Testis (tissue), 3 donors: ENCODE results near the gene FAM53B. TPM values are rescaled to one million over a fixed set of nuclear protein-coding genes. Genes with fewer than 3 reads are reported as not detected.

Source experiments
- DNase-seq: peaks from one replicate; pipeline ENCODE4 v3.0.0-alpha.2; 2019
- H3K27ac ChIP-seq, 2 donors: fragments of 200-600 bp; sonication (generic); one replicate each; pipeline ENCODE4 v1.5.1; 2019
- H3K27me3 ChIP-seq: fragments of 200-600 bp; sonication (generic); one replicate; pipeline ENCODE4 v1.5.1; 2019
- H3K36me3 ChIP-seq: fragments of 200-600 bp; sonication (generic); one replicate; pipeline ENCODE4 v1.5.1; 2017; ENCODE audit warnings: low read depth; ENCODE audit errors: missing control alignments
- H3K4me1 ChIP-seq: fragments of 200-600 bp; sonication (generic); one replicate; pipeline ENCODE4 v1.5.1; 2019
- H3K4me3 ChIP-seq, 2 donors: fragments of 200-600 bp; sonication (generic); one replicate each; pipeline ENCODE4 v1.5.1; 2017 to 2019
- H3K9me3 ChIP-seq: fragments of 200-600 bp; sonication (generic); one replicate; pipeline ENCODE4 v1.5.1; 2017
- POLR2A ChIP-seq: fragments of 450-650 bp; IDR thresholded peaks from one replicate; pipeline ENCODE4 v1.6.1; 2017; ENCODE audit warnings: antibody characterized with exemption, mild to moderate bottlenecking, moderate library complexity
- whole genome bisulfite sequencing, 2 donors: methylation state at CpG; one replicate each; pipeline ENCODE4 v1.1.5; 2018; 5-methylcytosine and 5-hydroxymethylcytosine counted together
- intact Hi-C: fragments of 100-400 bp; cut with DNase I; formaldehyde crosslinking; loops from one replicate; pipeline ENCODE4 v1.15.1; 2023; ENCODE audit warnings: low total_unique reads
- polyA plus RNA-seq: library from polyadenylated mRNA; stranded (reverse); fragments of 350-450 nt; fragmentation: Illumina TruSeq; extraction: RNeasy Lipid Tissue Mini Kit (QIAGEN cat#74804); gene quantifications from one replicate; pipeline ENCODE4 v1.2.3, GENCODE V29; 2014; ENCODE audit warnings: low read depth, low replicate concordance; ENCODE audit not compliant: insufficient read depth
- total RNA-seq, 2 donors: library from RNA; depleted of rRNA; stranded (reverse); fragments of >200 nt; gene quantifications; one replicate each; pipeline ENCODE4 v1.2.3, GENCODE V29; 2016
- TF ChIP-seq, protein P1 (sequence below), 3 experiments: fragments of 450-650 bp in 2 of 3; fragments of 200-600 bp in 1 of 3; sonication (generic) in 1 of 3; IDR thresholded peaks; one replicate each; pipeline ENCODE4 v1.5.1; 2016 to 2019; ENCODE audit warnings: antibody characterized with exemption in 3 of 3, mild to moderate bottlenecking in 2 of 3, moderate library complexity in 1 of 3

Gene FAM53B
- total and polyA plus RNA-seq, 3 donors from 2014 or later: 36.9 to 125 (median 109) TPM

GRCh38 chr10:124660404-124661125 is 83.6 kb downstream of the FAM53B start:
- TF ChIP-seq, protein P1, sequence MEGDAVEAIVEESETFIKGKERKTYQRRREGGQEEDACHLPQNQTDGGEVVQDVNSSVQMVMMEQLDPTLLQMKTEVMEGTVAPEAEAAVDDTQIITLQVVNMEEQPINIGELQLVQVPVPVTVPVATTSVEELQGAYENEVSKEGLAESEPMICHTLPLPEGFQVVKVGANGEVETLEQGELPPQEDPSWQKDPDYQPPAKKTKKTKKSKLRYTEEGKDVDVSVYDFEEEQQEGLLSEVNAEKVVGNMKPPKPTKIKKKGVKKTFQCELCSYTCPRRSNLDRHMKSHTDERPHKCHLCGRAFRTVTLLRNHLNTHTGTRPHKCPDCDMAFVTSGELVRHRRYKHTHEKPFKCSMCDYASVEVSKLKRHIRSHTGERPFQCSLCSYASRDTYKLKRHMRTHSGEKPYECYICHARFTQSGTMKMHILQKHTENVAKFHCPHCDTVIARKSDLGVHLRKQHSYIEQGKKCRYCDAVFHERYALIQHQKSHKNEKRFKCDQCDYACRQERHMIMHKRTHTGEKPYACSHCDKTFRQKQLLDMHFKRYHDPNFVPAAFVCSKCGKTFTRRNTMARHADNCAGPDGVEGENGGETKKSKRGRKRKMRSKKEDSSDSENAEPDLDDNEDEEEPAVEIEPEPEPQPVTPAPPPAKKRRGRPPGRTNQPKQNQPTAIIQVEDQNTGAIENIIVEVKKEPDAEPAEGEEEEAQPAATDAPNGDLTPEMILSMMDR (IDR thresholded peaks at IDR 0.05): no peak
- no peak for TF ChIP-seq POLR2A
- no peak for DNase-seq
- 90 to 94% methylated on average over 9 to 12 of the region's 12 CpGs for WGBS, 2 donors
- no peaks in the 10 kb centered on the region for H3K36me3 ChIP-seq
- no peak overlapping the region for H3K4me3 ChIP-seq
- no peak overlapping the region for H3K27ac ChIP-seq
- no peaks in the 10 kb centered on the region for H3K9me3 ChIP-seq
- intact Hi-C loops: no loop called here
- H3K27me3 ChIP-seq: no peaks in the 10 kb centered on the region
- H3K4me1 ChIP-seq: peaks cover 15% of the 10 kb centered on the region

GRCh38 chr10:124659380-124659779 is 84.8 kb downstream of the FAM53B start:
- 69 to 83% methylated on average over 2 of the region's 2 CpGs for WGBS, 2 donors
- intact Hi-C loops: no loop called here
- DNase-seq: no peak

DNA sequence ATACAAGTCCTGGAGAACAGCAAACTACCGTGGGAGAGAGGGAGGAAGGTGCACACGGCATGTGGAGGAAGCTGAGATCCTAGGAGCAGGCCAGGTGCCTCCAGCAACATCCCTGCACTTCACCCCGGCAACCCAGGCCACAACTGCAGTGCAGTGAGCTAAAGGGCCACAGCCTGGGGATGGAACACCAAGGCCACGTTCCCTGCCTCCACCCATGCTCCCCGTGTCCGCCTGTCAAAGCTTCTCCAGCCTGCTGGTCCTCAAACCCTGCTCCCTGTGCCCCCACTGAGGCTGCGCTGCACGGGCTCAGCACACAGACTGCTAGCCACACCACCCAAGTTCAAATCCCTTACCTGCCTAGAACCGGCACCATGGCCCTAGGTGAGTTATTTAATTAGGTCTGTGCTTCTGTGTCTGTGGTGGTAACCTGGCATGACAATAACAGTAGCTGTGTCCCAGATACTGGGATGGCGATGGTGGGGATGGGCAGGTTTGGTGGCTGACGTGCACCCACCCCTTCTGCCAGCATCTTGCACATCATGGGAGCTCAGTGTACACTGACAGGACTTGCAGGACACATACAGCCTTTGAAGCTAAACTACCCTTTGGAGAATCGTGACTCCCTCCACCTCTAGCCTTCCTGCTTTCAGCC is 85.5 kb downstream of the FAM53B start:
- no peak overlapping the region for H3K4me3 ChIP-seq
- WGBS, 2 donors: 86 to 89% methylated on average over 12 of the region's 12 CpGs
- peak overlapping the region in 1 of 2 donors; percentile 6 for H3K27ac ChIP-seq
- no peaks in the 10 kb centered on the region for H3K27me3 ChIP-seq
- H3K9me3 ChIP-seq: no peaks in the 10 kb centered on the region
- peaks cover 13% of the 10 kb centered on the region for H3K4me1 ChIP-seq
- DNase-seq: no peak
- TF ChIP-seq POLR2A: no peak
- TF ChIP-seq, protein P1 (IDR thresholded peaks at IDR 0.05): no peak
- intact Hi-C loops: no loop called here
- H3K36me3 ChIP-seq: no peaks in the 10 kb centered on the region

More at GRCh38 chr10:124659380-124659779, 84.8 kb downstream of the FAM53B start:
- Histone ChIP-seq H3K27me3 (no peaks in the 10 kb centered on the region), H3K4me1 (peaks cover 13% of the 10 kb centered on the region), H3K4me3 (no peak overlapping the region), H3K27ac (no peak overlapping the region), H3K9me3 (no peaks in the 10 kb centered on the region), H3K36me3 (no peaks in the 10 kb centered on the region)
- TF ChIP-seq, protein P1 (IDR thresholded peaks at IDR 0.05): no peak
- no peak for TF ChIP-seq POLR2A

DNA sequence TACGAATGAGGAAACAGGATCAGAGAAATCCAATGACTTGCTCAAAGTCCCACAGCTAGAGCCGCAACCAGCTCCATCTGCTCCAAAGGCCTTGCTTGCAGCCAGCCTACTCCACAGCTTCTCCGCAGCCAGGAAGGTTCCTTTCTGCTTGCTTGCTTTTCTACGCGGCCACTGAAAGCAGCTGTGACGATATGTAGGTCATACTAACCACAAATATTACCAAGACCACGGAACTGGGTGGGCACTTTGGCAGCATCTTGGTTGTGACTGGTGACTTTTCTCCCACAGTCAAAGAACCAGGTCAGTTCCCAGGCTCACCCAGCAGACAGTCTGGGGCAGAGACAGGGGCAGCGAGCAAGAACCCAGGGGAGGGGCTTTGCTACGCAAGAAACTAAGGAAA is 86.4 kb downstream of the FAM53B start:
- TF ChIP-seq POLR2A: no peak
- TF ChIP-seq, protein P1 (IDR thresholded peaks at IDR 0.05): no peak
- Histone ChIP-seq H3K4me3 (no peak overlapping the region), H3K27me3 (no peaks in the 10 kb centered on the region), H3K9me3 (no peaks in the 10 kb centered on the region), H3K27ac (peak overlapping the region; percentile 6 to 68), H3K36me3 (no peaks in the 10 kb centered on the region), H3K4me1 (peaks cover 13% of the 10 kb centered on the region)
- peak; percentile 50 for DNase-seq
- WGBS, 2 donors: 67 to 85% methylated on average over 9 of the region's 9 CpGs
- intact Hi-C loops: no loop called here
